Testis (tissue), 3 donors: Measurements from ENCODE around the gene CCL23. TPM values are rescaled to one million over a fixed set of nuclear protein-coding genes. Genes with fewer than 3 reads are reported as not detected.

ENCODE experiments used
- DNase-seq: peaks from one replicate; pipeline ENCODE4 v3.0.0-alpha.2; 2019
- H3K27ac ChIP-seq, 2 donors: fragments of 200-600 bp; sonication (generic); one replicate each; pipeline ENCODE4 v1.5.1; 2019
- H3K27me3 ChIP-seq: fragments of 200-600 bp; sonication (generic); one replicate; pipeline ENCODE4 v1.5.1; 2019
- H3K36me3 ChIP-seq: fragments of 200-600 bp; sonication (generic); one replicate; pipeline ENCODE4 v1.5.1; 2017; ENCODE audit warnings: low read depth; ENCODE audit errors: missing control alignments
- H3K4me1 ChIP-seq: fragments of 200-600 bp; sonication (generic); one replicate; pipeline ENCODE4 v1.5.1; 2019
- H3K4me3 ChIP-seq, 2 donors: fragments of 200-600 bp; sonication (generic); one replicate each; pipeline ENCODE4 v1.5.1; 2017 to 2019
- H3K9me3 ChIP-seq: fragments of 200-600 bp; sonication (generic); one replicate; pipeline ENCODE4 v1.5.1; 2017
- CTCF ChIP-seq, 3 experiments: fragments of 450-650 bp in 2 of 3; fragments of 200-600 bp in 1 of 3; sonication (generic) in 1 of 3; IDR thresholded peaks; one replicate each; pipeline ENCODE4 v1.5.1; 2016 to 2019; ENCODE audit warnings: antibody characterized with exemption in 3 of 3, mild to moderate bottlenecking in 2 of 3, moderate library complexity in 1 of 3
- POLR2A ChIP-seq: fragments of 450-650 bp; IDR thresholded peaks from one replicate; pipeline ENCODE4 v1.6.1; 2017; ENCODE audit warnings: antibody characterized with exemption, mild to moderate bottlenecking, moderate library complexity
- WGBS, 2 donors: methylation state at CpG; one replicate each; pipeline ENCODE4 v1.1.5; 2018; 5-methylcytosine and 5-hydroxymethylcytosine counted together
- intact Hi-C: fragments of 100-400 bp; cut with DNase I; formaldehyde crosslinking; loops from one replicate; pipeline ENCODE4 v1.15.1; 2023; ENCODE audit warnings: low total_unique reads
- polyA plus RNA-seq: library from polyadenylated mRNA; stranded (reverse); fragments of 350-450 nt; fragmentation: Illumina TruSeq; extraction: RNeasy Lipid Tissue Mini Kit (QIAGEN cat#74804); gene quantifications from one replicate; pipeline ENCODE4 v1.2.3, GENCODE V29; 2014; ENCODE audit warnings: low read depth, low replicate concordance; ENCODE audit not compliant: insufficient read depth
- total RNA-seq, 2 donors: library from RNA; depleted of rRNA; stranded (reverse); fragments of >200 nt; gene quantifications; one replicate each; pipeline ENCODE4 v1.2.3, GENCODE V29; 2016

The CCL23 gene
- total and polyA plus RNA-seq, 3 donors from 2014 or later: 1.2 to 1.3 TPM; not detected in 1

GRCh38 chr17:36048066-36048465, 30.3 kb upstream of the CCL23 start:
- H3K9me3 ChIP-seq: no peaks in the 10 kb centered on the region
- H3K36me3 ChIP-seq: no peaks in the 10 kb centered on the region
- H3K27ac ChIP-seq: no peak overlapping the region
- intact Hi-C loops: no loop called here
- H3K27me3 ChIP-seq: no peaks in the 10 kb centered on the region
- H3K4me3 ChIP-seq: no peak overlapping the region
- no peaks in the 10 kb centered on the region for H3K4me1 ChIP-seq
- no peak for DNase-seq
- TF ChIP-seq POLR2A: no peak
- no peak for TF ChIP-seq CTCF (IDR thresholded peaks at IDR 0.05)
- 88 to 94% methylated on average over 2 of the region's 2 CpGs for WGBS, 2 donors

- no peaks in the 10 kb centered on the region for H3K4me1 ChIP-seq
- no peak overlapping the region for H3K27ac ChIP-seq
- H3K9me3 ChIP-seq: no peaks in the 10 kb centered on the region
- TF ChIP-seq POLR2A (no peak), CTCF (IDR thresholded peaks at IDR 0.05) (no peak)
- H3K36me3 ChIP-seq: no peaks in the 10 kb centered on the region
- DNase-seq: no peak
- intact Hi-C loops: no loop called here
- H3K27me3 ChIP-seq: no peaks in the 10 kb centered on the region
- no peak overlapping the region for H3K4me3 ChIP-seq
- 87 to 95% methylated on average over 4 of the region's 4 CpGs for WGBS, 2 donors
Measured at GRCh38 chr17:36036235-36036634, 18.5 kb upstream of the CCL23 start.

GRCh38 chr17:36034127-36034526, 16.4 kb upstream of the CCL23 start:
- H3K27me3 ChIP-seq: no peaks in the 10 kb centered on the region
- no peak for DNase-seq
- no peak for TF ChIP-seq CTCF (IDR thresholded peaks at IDR 0.05)
- TF ChIP-seq POLR2A: no peak
- H3K27ac ChIP-seq: no peak overlapping the region
- intact Hi-C loops: no loop called here
- H3K36me3 ChIP-seq: no peaks in the 10 kb centered on the region
- no peaks in the 10 kb centered on the region for H3K4me1 ChIP-seq
- H3K9me3 ChIP-seq: no peaks in the 10 kb centered on the region
- H3K4me3 ChIP-seq: no peak overlapping the region
- WGBS, 2 donors: 33 to 34% methylated on average over 3 of the region's 3 CpGs

GRCh38 chr17:36030956-36031355, 13.2 kb upstream of the CCL23 start:
- 83 to 100% methylated on average over 1 of the region's 1 CpG for WGBS, 2 donors
- Histone ChIP-seq H3K4me1 (no peaks in the 10 kb centered on the region), H3K27ac (no peak overlapping the region), H3K4me3 (no peak overlapping the region), H3K36me3 (no peaks in the 10 kb centered on the region), H3K27me3 (no peaks in the 10 kb centered on the region), H3K9me3 (no peaks in the 10 kb centered on the region)
- intact Hi-C loops: no loop called here
- TF ChIP-seq POLR2A: no peak
- TF ChIP-seq CTCF (IDR thresholded peaks at IDR 0.05): no peak
- no peak for DNase-seq

- Histone ChIP-seq H3K9me3 (no peaks in the 10 kb centered on the region), H3K27me3 (no peaks in the 10 kb centered on the region), H3K4me3 (no peak overlapping the region), H3K27ac (no peak overlapping the region), H3K36me3 (no peaks in the 10 kb centered on the region), H3K4me1 (no peaks in the 10 kb centered on the region)
- TF ChIP-seq CTCF (IDR thresholded peaks at IDR 0.05): no peak
- TF ChIP-seq POLR2A: no peak
- no peak for DNase-seq
- 53 to 67% methylated on average over 4 of the region's 4 CpGs for WGBS, 2 donors
- intact Hi-C loops: no loop called here
Measured at GRCh38 chr17:36027761-36028160, 10.0 kb upstream of the CCL23 start.
